Activated CD8-positive, alpha-beta T cell treated with anti-CD3 and anti-CD28 coated beads for 36 hours (primary cell): Measurements from ENCODE around the gene ERBB2. TPM values are rescaled to one million over a fixed set of nuclear protein-coding genes. Genes with fewer than 3 reads are reported as not detected.
A peak's percentile ranks its signal among the peaks of the same experiment; 100 is the strongest.
"Not testable (repeated sequence)": the region's sequence is repeated elsewhere in the genome, so short reads cannot be mapped to it uniquely, and the experiment has no call there.

ENCODE experiments used
- ATAC-seq: fragments of 200-7000 bp; cut with Tn5 transposase; one replicate; pipeline ENCODE4 v1.10.0; 2021; ENCODE audit warnings: mild to moderate bottlenecking, moderate library complexity
- CTCF ChIA-PET: fragments of 350-600 bp; sonication (Branson Sonifier 250); formaldehyde crosslinking; loops from one replicate; lab custom pipeline; 2021; ENCODE audit warnings: antibody characterized with exemption; lab: Charles Lee
- POLR2A ChIA-PET: fragments of 350-600 bp; sonication (Branson Sonifier 250); formaldehyde crosslinking; loops from one replicate; lab custom pipeline; 2021; ENCODE audit warnings: antibody characterized with exemption; lab: Charles Lee
- DNase-seq: peaks from one replicate; pipeline ENCODE4 v3.0.0-alpha.2; 2020
- H3K27ac Mint-ChIP-seq: one replicate; pipeline ENCODE4 v1.8.0; 2021; ENCODE audit warnings: mild to moderate bottlenecking, mixed read lengths
- H3K27me3 Mint-ChIP-seq: one replicate; pipeline ENCODE4 v1.8.0; 2021; ENCODE audit warnings: mixed read lengths
- H3K36me3 Mint-ChIP-seq: one replicate; pipeline ENCODE4 v1.8.0; 2021; ENCODE audit warnings: low read depth, mixed read lengths
- H3K4me1 Mint-ChIP-seq: one replicate; pipeline ENCODE4 v1.8.0; 2021; ENCODE audit warnings: low read depth, mixed read lengths
- H3K4me3 Mint-ChIP-seq: one replicate; pipeline ENCODE4 v1.8.0; 2021; ENCODE audit warnings: mild to moderate bottlenecking, moderate library complexity, mixed read lengths
- H3K9me3 Mint-ChIP-seq: one replicate; pipeline ENCODE4 v1.8.0; 2021; ENCODE audit warnings: mixed read lengths
- intact Hi-C: fragments of 100-400 bp; cut with micrococcal nuclease; formaldehyde crosslinking; loops from one replicate; pipeline ENCODE4 v1.10.0; 2022
- total RNA-seq, 2 experiments: library from RNA; stranded (reverse); gene quantifications; one replicate each; pipeline ENCODE4 v1.2.3, GENCODE V29; 2021
- TF ChIP-seq, protein P1 (sequence below): fragments of 200-600 bp; IDR thresholded peaks from one replicate; pipeline ENCODE4 v1.8.0; 2022; ENCODE audit warnings: antibody characterized with exemption, mild to moderate bottlenecking

ERBB2 gene
- total RNA-seq, 2 experiments from 2014 or later: 5.2 TPM

DNA sequence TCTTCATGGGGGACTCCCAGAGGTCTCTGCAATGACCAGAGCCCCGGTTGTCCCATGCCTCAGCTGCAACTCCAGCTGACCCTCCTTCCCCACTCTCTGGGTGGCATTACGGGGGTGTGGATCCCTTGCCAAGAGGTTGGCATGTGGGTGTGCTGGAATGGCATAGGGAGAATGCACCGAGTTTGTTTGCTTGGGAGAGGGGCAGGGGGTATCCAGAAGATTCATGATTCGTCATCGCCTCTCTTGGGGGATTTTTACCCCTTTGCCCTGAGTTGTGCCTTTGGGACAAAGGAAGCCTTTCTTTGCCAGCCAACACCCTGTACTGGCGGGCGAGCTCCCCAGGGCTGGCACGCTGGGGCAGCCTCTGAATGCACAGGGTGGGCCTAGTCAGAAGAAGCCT, 6.5 kb downstream of the ERBB2 start:
- intact Hi-C loops: no loop called here
- ATAC-seq: no peak

DNA sequence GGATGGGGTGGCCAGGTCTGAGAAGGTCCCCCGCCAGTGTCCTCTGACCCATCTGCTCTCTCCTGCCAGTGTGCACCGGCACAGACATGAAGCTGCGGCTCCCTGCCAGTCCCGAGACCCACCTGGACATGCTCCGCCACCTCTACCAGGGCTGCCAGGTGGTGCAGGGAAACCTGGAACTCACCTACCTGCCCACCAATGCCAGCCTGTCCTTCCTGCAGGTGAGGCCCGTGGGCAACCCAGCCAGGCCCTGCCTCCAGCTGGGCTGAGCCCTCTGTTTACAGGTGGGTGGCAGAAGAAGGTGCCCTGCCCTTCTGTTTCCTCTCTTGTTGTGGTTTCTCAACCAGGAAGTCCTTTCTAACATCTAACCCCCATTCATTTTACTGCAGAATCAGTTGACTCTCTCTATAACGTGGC, 7.1 kb downstream of the ERBB2 start:
- intact Hi-C loops: no loop called here
- H3K4me1 Mint-ChIP-seq: peaks cover 11% of the 10 kb centered on the region
- ChIA-PET CTCF (no interaction called here), POLR2A (no interaction called here)
- H3K27ac Mint-ChIP-seq: peak overlapping the region; percentile 6
- DNase-seq (no peak), ATAC-seq (peak; percentile 60)
- no peak overlapping the region for H3K4me3 Mint-ChIP-seq
- TF ChIP-seq, protein P1, sequence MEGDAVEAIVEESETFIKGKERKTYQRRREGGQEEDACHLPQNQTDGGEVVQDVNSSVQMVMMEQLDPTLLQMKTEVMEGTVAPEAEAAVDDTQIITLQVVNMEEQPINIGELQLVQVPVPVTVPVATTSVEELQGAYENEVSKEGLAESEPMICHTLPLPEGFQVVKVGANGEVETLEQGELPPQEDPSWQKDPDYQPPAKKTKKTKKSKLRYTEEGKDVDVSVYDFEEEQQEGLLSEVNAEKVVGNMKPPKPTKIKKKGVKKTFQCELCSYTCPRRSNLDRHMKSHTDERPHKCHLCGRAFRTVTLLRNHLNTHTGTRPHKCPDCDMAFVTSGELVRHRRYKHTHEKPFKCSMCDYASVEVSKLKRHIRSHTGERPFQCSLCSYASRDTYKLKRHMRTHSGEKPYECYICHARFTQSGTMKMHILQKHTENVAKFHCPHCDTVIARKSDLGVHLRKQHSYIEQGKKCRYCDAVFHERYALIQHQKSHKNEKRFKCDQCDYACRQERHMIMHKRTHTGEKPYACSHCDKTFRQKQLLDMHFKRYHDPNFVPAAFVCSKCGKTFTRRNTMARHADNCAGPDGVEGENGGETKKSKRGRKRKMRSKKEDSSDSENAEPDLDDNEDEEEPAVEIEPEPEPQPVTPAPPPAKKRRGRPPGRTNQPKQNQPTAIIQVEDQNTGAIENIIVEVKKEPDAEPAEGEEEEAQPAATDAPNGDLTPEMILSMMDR: no peak
- H3K27me3 Mint-ChIP-seq: peaks cover 2% of the 10 kb centered on the region
- no peaks in the 10 kb centered on the region for H3K36me3 Mint-ChIP-seq
- H3K9me3 Mint-ChIP-seq: no peaks in the 10 kb centered on the region

More for the DNA sequence above, 6.5 kb downstream of the ERBB2 start:
- H3K4me1 Mint-ChIP-seq: peaks cover 11% of the 10 kb centered on the region
- no peak overlapping the region for H3K4me3 Mint-ChIP-seq
- TF ChIP-seq, protein P1: no peak
- H3K9me3 Mint-ChIP-seq: no peaks in the 10 kb centered on the region
- no peak overlapping the region for H3K27ac Mint-ChIP-seq
- DNase-seq: no peak
- ChIA-PET CTCF (no interaction called here), POLR2A (no interaction called here)
- no peaks in the 10 kb centered on the region for H3K36me3 Mint-ChIP-seq
- H3K27me3 Mint-ChIP-seq: peaks cover 6% of the 10 kb centered on the region

DNA sequence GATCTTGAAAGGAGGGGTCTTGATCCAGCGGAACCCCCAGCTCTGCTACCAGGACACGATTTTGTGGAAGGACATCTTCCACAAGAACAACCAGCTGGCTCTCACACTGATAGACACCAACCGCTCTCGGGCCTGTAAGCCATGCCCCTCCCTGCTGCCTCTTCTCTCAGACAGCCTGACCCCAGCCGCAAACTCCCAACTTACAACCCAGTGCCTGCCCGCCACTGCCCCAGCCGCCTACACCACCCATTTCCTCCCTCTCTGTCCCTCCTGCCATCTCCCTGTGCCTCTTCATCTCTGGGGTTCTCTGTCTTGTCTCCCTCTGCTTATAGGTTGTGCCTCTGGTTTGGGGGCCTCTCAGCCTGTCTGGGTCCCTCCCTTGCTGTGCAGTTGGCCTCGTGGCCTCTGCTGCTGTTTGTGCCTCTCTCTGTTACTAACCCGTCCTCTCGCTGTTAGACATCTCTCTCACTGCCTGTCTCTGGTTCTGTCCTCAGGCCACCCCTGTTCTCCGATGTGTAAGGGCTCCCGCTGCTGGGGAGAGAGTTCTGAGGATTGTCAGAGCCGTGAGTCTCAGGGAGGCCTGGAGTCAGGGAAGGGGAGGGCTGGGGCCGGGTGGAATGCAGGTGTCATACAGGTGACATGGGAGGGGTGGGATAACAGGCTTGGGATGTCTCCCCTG, 9.6 kb downstream of the ERBB2 start:
- no peaks in the 10 kb centered on the region for H3K36me3 Mint-ChIP-seq
- H3K4me1 Mint-ChIP-seq: peaks cover 9% of the 10 kb centered on the region
- H3K27ac Mint-ChIP-seq: no peak overlapping the region
- ChIA-PET CTCF (interaction anchor here (1.1 to 1.9 kb wide), 3 partner anchors 44 to 75 kb away, joined by 4 to 6 read pairs (median 5); no protein-coding TSS in a partner anchor), POLR2A (interaction anchor here (1.0 to 1.4 kb wide), 2 partner anchors 20 to 23 kb away, joined by 4 to 5 read pairs; partner anchors contain the start of gene MIEN1)
- ATAC-seq (no peak), DNase-seq (no peak)
- intact Hi-C loops: no loop called here
- H3K9me3 Mint-ChIP-seq: no peaks in the 10 kb centered on the region
- TF ChIP-seq, protein P1: no peak
- no peak overlapping the region for H3K4me3 Mint-ChIP-seq
- H3K27me3 Mint-ChIP-seq: no peaks in the 10 kb centered on the region

DNA sequence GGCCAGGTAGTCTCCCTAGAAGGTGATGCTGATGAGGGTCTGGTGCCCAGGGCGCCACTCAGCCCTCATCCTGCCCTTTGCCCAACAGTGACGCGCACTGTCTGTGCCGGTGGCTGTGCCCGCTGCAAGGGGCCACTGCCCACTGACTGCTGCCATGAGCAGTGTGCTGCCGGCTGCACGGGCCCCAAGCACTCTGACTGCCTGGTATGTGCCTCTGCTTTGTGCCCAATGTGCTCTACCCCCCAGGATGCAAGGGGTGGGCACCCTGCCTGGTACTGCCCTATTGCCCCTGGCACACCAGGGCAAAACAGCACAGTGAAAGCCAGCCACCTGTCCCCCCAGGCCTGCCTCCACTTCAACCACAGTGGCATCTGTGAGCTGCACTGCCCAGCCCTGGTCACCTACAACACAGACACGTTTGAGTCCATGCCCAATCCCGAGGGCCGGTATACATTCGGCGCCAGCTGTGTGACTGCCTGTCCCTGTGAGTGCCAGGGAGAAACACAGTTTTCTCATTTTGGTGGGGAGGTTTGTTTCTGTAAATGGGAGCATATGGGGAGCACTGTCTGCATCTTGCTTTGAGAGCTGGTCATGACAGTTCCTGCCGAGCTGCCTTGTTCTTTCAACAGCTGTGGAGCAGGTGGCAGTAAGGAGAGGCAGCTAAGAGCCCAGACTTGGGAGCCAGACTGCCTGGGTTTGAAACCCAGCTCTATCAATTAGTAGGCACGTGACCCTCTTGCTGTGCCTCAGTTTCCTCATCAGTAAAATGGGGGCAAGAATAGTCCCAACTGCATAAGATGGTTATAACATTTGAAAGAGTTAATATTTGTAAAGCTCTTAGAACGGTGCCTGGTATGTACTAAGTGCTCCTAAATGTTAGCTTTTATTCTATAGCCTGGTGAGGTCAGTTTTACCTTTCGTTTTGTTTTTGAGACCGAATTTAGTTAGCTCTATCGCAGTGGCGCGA, 10.4 kb downstream of the ERBB2 start:
- CTCF ChIA-PET: interaction anchor here (0.6 to 1.1 kb wide), 2 partner anchors 14 to 43 kb away, joined by 3 to 4 read pairs; no protein-coding TSS in a partner anchor
- POLR2A ChIA-PET: interaction anchor here (1.0 to 1.1 kb wide), 2 partner anchors 23 to 431 kb away, joined by 3 to 4 read pairs; no protein-coding TSS in a partner anchor

DNA sequence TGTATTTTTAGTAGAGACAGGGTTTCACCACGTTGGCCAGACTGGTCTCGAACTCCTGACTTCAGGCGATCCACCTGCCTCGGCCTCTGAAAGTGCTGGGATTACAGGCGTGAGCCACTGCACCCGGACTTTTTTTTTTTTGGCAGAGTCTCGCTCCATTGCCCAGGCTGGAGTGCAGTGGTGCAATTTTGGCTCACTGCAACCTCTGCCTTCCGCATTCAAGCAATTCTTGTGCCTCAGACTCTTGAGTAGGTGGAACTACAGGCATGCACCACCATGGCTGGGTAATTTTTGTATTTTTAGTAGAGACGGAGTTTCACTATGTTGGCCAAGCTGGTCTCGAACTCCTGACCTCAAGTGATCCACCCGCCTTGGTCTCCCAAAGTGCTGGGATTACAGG, 11.2 kb downstream of the ERBB2 start:
- H3K4me1 Mint-ChIP-seq, H3K4me3 Mint-ChIP-seq, H3K36me3 Mint-ChIP-seq, DNase-seq, H3K9me3 Mint-ChIP-seq, H3K27me3 Mint-ChIP-seq, intact Hi-C loops, ATAC-seq, H3K27ac Mint-ChIP-seq: not testable (repeated sequence)
- CTCF ChIA-PET: interaction anchor here (0.6 kb wide), 1 partner anchor 15 kb away, joined by 3 read pairs; no protein-coding TSS in a partner anchor
- POLR2A ChIA-PET: interaction anchor here (1.1 kb wide), 1 partner anchor 430 kb away, joined by 3 read pairs; no protein-coding TSS in a partner anchor

More for the DNA sequence above, 10.4 kb downstream of the ERBB2 start:
- intact Hi-C loops: no loop called here
- ATAC-seq: no peak
- Mint-ChIP-seq H3K27me3 (no peaks in the 10 kb centered on the region), H3K36me3 (no peaks in the 10 kb centered on the region), H3K9me3 (no peaks in the 10 kb centered on the region), H3K4me1 (peaks cover 9% of the 10 kb centered on the region), H3K4me3 (no peak overlapping the region), H3K27ac (no peak overlapping the region)
- TF ChIP-seq, protein P1: no peak
- DNase-seq: no peak
